GM10248 (cell line): ENCODE results near the gene HLA-DPA1.

Experiments used
- CTCF ChIA-PET: fragments of 300-600 bp; sonication (Branson Sonifier 250); formaldehyde crosslinking; extraction: SDS; loops from one replicate; lab custom pipeline; 2021; ENCODE audit warnings: antibody characterized with exemption; lab: Yijun Ruan, JAX
- POLR2A ChIA-PET: fragments of 350-650 bp; sonication (Branson Sonifier 250); formaldehyde crosslinking; extraction: SDS; loops from one replicate; lab custom pipeline; 2020; ENCODE audit warnings: antibody characterized with exemption; lab: Yijun Ruan, JAX
- DNase-seq: peaks from one replicate; pipeline ENCODE4 v3.0.0; 2012; ENCODE audit errors: extremely low spot score
- TF ChIP-seq, protein P1 (sequence below): IDR thresholded peaks from 2 replicates; pipeline ENCODE4 v1.5.1; 2012; ENCODE audit warnings: mild to moderate bottlenecking, low read depth; ENCODE audit errors: extremely low read depth, missing control alignments, control extremely low read depth

HLA-DPA1 gene

DNA sequence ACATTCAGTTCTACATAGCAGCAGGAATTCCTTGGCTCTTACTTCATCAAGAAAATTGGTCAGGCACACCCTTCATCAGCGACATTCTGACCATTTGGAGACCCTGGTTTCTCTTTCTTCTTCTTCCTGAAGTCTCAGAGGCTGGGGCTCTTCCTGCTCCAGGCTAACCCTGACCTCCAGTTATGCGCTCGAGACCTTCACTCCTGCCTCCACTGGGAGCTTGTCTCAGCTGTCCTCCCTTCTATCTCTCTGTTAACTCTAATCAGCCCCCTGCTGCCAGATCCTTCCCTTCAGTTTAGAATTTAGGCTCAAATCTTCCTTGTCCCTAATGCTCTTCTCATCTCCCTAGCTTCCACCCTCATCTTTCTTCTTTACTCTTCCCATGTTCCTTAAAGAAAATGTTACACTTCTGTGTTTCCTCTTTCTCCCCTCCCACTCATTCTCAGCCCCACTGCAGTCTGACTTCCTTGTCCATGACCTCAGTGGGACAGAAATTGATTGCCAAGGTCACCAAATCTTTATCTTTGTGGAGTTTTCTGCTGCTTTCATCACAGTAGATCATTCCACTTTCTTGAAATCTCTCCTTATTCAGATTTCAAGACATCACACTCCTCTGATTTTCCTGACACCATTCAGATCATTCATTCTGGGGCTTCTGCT lies 55.6 kb downstream of the HLA-DPA1 start:
- ChIA-PET CTCF (interaction anchor here (1.2 to 7.8 kb wide), 12 partner anchors 9 to 231 kb away, joined by 3 to 78 read pairs (median 8); partner anchors contain the start of genes HLA-DPA1 and HLA-DPB1), POLR2A (interaction anchor here (1.1 kb wide), 1 partner anchor 11 kb away, joined by 3 read pairs; no protein-coding TSS in a partner anchor)
- TF ChIP-seq, protein P1, sequence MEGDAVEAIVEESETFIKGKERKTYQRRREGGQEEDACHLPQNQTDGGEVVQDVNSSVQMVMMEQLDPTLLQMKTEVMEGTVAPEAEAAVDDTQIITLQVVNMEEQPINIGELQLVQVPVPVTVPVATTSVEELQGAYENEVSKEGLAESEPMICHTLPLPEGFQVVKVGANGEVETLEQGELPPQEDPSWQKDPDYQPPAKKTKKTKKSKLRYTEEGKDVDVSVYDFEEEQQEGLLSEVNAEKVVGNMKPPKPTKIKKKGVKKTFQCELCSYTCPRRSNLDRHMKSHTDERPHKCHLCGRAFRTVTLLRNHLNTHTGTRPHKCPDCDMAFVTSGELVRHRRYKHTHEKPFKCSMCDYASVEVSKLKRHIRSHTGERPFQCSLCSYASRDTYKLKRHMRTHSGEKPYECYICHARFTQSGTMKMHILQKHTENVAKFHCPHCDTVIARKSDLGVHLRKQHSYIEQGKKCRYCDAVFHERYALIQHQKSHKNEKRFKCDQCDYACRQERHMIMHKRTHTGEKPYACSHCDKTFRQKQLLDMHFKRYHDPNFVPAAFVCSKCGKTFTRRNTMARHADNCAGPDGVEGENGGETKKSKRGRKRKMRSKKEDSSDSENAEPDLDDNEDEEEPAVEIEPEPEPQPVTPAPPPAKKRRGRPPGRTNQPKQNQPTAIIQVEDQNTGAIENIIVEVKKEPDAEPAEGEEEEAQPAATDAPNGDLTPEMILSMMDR: no peak
- peak; percentile 18 for DNase-seq

DNA sequence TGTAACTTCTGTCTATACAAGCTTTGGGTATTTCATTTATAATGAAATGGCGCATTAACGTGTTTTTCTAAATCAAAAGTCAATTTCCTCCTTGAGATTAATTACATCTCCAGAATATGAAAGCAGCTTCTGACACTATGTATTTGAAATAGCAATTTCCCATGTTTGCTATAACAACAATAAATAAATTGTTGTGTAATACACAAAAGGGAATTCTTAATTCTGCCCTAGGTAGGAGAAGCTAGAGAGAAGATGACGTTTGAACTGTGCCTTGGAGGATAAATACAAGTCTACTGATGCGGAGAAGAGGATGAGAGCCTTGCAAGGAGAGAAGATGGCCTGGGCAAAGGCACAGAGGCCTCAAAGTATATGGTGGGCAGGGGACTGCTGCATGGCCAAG lies 56.4 kb downstream of the HLA-DPA1 start:
- CTCF ChIA-PET: interaction anchor here (0.8 to 7.8 kb wide), 13 partner anchors 10 to 232 kb away, joined by 3 to 78 read pairs (median 5); partner anchors contain the start of genes HLA-DPA1 and HLA-DPB1
- TF ChIP-seq, protein P1: no peak
- POLR2A ChIA-PET: no interaction called here
- no peak for DNase-seq

DNA sequence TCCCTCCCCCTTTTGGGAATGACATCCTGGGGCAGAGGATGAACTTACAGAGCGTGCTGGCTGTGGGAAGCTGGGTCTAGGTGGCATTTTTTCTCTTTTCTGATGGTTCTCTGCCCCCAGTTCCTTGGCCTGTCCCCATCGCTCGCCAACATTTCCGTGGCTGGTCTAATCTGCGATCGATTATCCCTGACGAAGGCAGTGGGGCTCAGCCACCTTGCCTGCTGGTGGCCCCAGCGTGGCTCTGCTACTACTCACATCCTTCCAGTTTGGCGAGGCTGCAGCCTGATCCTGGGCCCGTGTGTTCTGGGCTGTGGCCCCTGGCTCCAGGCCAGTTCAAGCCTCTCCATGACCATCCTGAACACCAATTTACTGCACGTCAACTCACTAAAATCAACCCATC lies 57.7 kb downstream of the HLA-DPA1 start:
- no peak for DNase-seq
- TF ChIP-seq, protein P1: no peak
- POLR2A ChIA-PET: no interaction called here
- CTCF ChIA-PET: interaction anchor here (0.5 to 7.8 kb wide), 33 partner anchors 11 to 234 kb away, joined by 3 to 78 read pairs (median 4); partner anchors contain the start of genes HLA-DPA1, HLA-DPB1 and RING1

DNA sequence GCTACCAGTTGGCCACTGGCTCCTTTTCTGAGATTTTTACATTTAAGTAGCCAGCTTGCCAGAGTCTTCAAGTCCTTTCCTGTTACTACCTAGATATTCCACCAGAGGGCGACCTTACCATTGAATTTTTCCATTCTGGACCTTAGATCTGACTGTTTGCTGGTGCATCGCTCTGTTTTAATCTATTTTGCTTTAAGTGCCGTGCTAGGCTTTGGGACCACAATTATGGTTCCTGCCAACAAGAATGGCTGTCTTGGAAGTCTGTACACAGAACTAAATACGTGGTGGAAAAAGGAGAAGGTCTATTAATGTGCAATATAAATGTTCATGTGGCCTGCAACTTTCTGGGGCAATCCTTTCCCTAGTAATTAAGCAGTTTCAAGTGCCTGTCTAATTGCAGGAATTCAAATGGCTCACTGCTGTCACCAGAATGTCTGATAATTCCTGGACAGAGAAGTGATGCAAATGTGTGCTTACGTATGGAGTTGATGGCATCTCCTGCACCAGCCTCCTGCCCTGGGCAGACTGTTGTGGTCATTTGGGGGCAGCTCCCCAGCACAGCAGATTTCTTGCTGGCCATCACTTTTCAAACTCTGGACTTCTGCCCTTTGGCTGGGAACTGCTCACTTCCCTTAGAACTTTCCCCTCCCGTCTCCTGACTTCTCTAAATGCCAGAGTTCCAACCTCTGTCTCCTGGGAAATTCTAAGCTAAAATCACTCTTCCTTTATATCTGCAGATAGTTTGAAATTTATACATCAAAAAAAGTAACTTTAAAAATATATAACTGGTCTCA lies 58.4 kb downstream of the HLA-DPA1 start:
- TF ChIP-seq, protein P1: peak; percentile 65
- CTCF ChIA-PET: interaction anchor here (0.5 to 7.8 kb wide), 48 partner anchors 11 to 235 kb away, joined by 3 to 78 read pairs (median 4); partner anchors contain the start of genes HLA-DPA1, HLA-DPB1 and RING1
- peak; percentile 70 for DNase-seq
- POLR2A ChIA-PET: interaction anchor here (1.0 kb wide), 1 partner anchor 61 kb away, joined by 4 read pairs; the partner anchor contains the start of gene HLA-DPB1
